Sciatic nerve (tissue), 2 donors: ENCODE data around the gene KCNQ1. TPM values are rescaled to one million over a fixed set of nuclear protein-coding genes. Genes with fewer than 3 reads are reported as not detected.
A peak's percentile ranks its signal among the peaks of the same experiment; 100 is the strongest.

Source experiments
- ATAC-seq: fragments of 200-7000 bp; cut with Tn5 transposase; one replicate; pipeline ENCODE4 v1.9.1; 2020; ENCODE audit warnings: mild to moderate bottlenecking, moderate library complexity
- DNase-seq: peaks from one replicate; pipeline ENCODE4 v3.0.0-alpha.2; 2020; ENCODE audit warnings: low spot score
- intact Hi-C: fragments of 100-400 bp; cut with DNase I; formaldehyde crosslinking; loops from one replicate; pipeline ENCODE4 v1.14.2; 2022
- total RNA-seq: library from RNA; stranded (reverse); fragmentation: NEBNext Ultra II Directional; extraction: Animal tissue kit (Norgen Biotek cat#: 25700); gene quantifications from one replicate; pipeline ENCODE4 v1.2.1, GENCODE V29; 2021
- donor health status: DM: no; HTN: no; CAD: no.
- donor health status: DM: no; HTN: no; CAD: no.

The KCNQ1 gene
- total RNA-seq, 1 donor from 2014 or later, result 6.2 TPM

DNA sequence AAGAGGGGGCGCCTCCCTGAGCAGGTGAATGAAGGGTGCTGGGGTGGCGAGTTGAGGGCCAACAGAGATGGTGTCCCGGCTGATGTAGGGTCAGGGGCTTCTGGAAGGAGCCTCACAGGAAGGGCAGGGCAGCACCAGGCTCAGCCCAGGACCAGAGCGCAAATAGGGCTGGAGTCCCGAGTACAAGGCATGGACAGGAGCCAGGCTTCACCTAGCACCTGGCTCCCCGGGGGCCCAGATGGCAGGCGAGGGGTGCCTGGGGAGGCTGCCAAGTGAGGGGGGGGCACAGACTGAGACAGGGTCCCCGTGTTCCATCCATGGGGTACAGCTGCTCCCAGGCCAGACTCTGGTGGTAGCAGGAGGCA, 105.8 kb downstream of the KCNQ1 start:
- DNase-seq (peak; percentile 43), ATAC-seq (no peak)
- intact Hi-C loops, result no loop called here

DNA sequence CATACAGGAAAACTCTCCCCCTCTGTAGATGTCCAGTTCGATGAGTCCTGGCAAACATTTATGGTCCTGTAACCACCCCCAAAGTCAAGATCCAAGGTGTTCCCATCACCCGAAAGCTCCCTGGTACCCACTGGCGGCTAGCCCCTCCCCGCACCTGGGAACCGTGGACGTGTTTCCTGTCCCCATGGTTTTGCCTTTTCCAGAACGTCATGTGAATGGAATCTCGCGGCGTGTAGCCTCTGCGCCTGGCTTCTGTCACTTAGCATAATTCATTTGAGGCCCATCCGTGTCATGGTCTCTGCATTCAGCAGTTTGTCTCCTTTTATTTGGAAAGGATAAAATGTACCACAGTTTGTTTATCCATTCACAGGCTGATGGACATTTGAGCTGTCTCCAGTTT, 106.3 kb downstream of the KCNQ1 start:
- ATAC-seq (no peak), DNase-seq (peak; percentile 25)
- intact Hi-C loops, result no loop called here

GRCh38 chr11:2552210-2552609, 107.4 kb downstream of the KCNQ1 start:
- DNase-seq (no peak), ATAC-seq (no peak)
- intact Hi-C loops, result no loop called here

- no peak for DNase-seq
- intact Hi-C loops, result no loop called here
- no peak for ATAC-seq
These were observed 108.4 kb downstream of the KCNQ1 start for GRCh38 chr11:2553198-2553597.

- intact Hi-C loops, result no loop called here
- DNase-seq, result peak; percentile 19
- no peak for ATAC-seq
These were observed 109.1 kb downstream of the KCNQ1 start for GRCh38 chr11:2553886-2554285.

DNA sequence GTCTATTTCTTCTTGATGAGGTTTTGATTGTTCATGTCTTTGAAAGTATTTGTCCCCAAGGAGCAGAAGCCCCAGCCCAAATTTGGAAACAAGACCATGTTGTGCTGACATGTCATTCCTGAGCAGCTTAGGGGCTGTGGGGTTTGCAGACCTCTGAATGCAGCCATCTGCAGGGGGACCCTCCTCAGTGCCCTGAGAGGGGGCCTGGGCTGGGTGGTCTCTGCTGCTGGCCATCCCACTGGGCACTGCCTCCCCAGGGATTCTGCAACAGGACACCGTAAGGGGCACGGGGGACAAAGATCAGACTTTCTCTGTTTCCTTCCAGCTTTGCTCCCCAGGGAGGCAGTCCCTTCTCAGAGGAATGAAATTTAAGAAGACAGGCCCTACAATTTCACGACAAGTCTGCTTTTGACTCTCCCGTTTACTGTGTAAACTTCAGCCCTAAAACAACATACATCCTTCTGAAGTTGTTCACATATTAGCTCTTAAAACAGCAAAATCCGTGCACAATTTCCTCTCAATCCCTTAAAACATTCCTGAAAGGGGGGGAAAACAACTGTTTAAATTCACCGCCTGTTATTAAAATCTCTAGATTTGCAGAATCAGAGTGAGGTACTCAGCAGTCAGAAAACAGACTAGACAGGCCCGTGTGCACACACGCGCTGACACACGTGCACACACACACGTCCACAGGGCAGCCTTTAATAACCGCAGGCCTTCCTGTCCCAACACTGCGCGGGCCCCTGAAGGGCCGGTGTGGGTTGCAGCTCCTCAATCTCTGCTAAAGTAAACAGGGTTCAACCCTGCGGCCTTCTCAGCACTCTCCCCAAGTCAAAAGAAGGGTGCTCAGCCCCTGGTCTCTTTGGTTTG, 109.8 kb downstream of the KCNQ1 start:
- DNase-seq (peak; percentile 45), ATAC-seq (no peak)
- intact Hi-C loops, result no loop called here

DNA sequence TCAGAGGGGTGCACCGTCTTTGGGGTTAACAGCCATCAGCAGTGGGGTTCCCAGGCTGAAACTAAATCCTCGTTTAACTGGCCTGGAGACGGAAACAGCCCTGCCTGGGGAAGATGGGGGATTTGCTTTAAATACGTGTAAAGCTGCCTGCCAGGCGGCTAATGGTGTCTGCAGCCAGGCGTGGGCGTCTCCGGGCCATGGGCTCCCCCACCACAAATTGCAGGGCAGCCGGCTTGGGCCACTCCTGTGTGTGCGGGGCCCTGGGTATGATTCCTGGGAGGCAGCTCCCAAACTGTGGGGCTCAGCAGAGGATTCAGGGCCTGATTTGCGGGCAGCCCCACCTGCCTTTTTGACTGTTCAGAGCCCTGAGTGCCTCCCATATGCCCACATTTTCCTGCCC, 110.5 kb downstream of the KCNQ1 start:
- DNase-seq (peak; percentile 37), ATAC-seq (no peak)
- intact Hi-C loops, result no loop called here

- intact Hi-C loops, result no loop called here
- ATAC-seq, result no peak
- peak; percentile 42 for DNase-seq
These were observed 111.1 kb downstream of the KCNQ1 start for GRCh38 chr11:2555891-2556290.

- intact Hi-C loops, result no loop called here
- DNase-seq, result peak; percentile 6
- no peak for ATAC-seq
These were observed 112.6 kb downstream of the KCNQ1 start for GRCh38 chr11:2557381-2557780.

- intact Hi-C loops, result no loop called here
- no peak for ATAC-seq
- DNase-seq, result peak; percentile 47
These were observed 113.6 kb downstream of the KCNQ1 start for GRCh38 chr11:2558397-2558796.

GRCh38 chr11:2558861-2559526, 114.2 kb downstream of the KCNQ1 start:
- ATAC-seq (no peak), DNase-seq (peak; percentile 2)
- intact Hi-C loops, result no loop called here

- peak; percentile 55 for DNase-seq
- intact Hi-C loops, result no loop called here
- ATAC-seq, result no peak
These were observed 114.9 kb downstream of the KCNQ1 start for GRCh38 chr11:2559527-2560311.

- intact Hi-C loops, result no loop called here
- ATAC-seq (peak; percentile 76), DNase-seq (peak; percentile 71)
These were observed 117.1 kb downstream of the KCNQ1 start for GRCh38 chr11:2561696-2562581.

- DNase-seq (no peak), ATAC-seq (no peak)
- intact Hi-C loops, result no loop called here
These were observed 118.0 kb downstream of the KCNQ1 start for GRCh38 chr11:2562890-2563212.

GRCh38 chr11:2563213-2564007, 118.6 kb downstream of the KCNQ1 start:
- intact Hi-C loops, result no loop called here
- DNase-seq (peak; percentile 47), ATAC-seq (no peak)

DNA sequence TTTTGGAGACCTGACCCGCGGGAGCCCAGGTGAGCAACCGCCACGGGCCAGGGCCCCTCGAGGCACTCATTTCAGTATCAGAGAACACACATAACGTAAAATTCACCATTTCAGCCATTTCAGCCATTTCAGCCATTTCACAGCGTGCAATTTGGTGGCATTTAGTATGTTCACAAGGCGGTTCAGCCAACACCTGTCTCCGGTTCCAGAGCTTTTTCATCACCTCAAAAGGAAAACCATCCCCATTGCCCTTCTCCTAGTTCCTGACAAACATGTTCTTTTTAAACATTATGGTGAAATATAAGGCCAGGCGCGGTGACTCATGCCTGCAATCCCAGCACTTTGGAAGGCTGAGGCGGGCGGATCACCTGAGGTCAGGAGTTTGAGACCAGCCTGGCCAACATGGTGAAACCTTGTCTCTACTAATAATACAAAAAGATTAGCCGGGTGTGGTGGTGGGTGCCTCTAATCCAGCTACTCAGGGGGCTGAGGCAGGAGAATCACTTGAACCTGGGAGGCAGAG, 119.3 kb downstream of the KCNQ1 start:
- intact Hi-C loops, result no loop called here

GRCh38 chr11:2564588-2565425, 120.0 kb downstream of the KCNQ1 start:
- intact Hi-C loops, result no loop called here
- DNase-seq (peak; percentile 48), ATAC-seq (no peak)

More for the DNA sequence above, 119.3 kb downstream of the KCNQ1 start:
- no peak for ATAC-seq
- peak; percentile 17 for DNase-seq
